OCI-LY3 (cell line): Measurements from ENCODE around the gene LOXHD1.

ENCODE experiments used
- EZH2phosphoT487 ChIP-seq: fragments of 200-600 bp; shearing (Covaris generic); IDR thresholded peaks from 2 replicates; pipeline ENCODE4 v1.6.1; 2018; ENCODE audit warnings: antibody characterized with exemption, mixed run types, low read depth
- TF ChIP-seq, protein P1 (sequence below): fragments of 200-600, 300-600 bp; sonication (generic); IDR thresholded peaks from 2 replicates; pipeline ENCODE4 v1.5.1; 2014; ENCODE audit warnings: antibody characterized with exemption, low read length, low read depth

DNA sequence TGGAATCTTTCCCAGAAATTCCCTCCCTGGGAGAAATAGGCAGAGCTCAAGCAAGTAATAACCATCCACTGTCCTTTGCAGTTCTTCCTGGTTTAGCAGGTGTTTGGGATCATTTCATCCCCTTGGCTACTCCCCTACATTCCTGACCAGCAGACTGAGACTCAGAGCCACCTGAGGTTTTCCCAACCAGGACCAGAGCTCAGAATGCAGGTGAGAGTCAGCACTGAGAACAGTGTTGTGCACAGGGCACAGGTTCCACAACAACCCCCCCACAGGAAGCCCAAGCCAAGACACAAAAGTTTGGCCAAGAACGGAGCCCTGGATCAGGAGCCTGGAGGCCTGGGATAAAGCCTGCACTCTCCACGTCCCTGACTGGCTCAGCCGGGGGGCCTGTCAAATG is 21.0 kb upstream of the LOXHD1 start:
- TF ChIP-seq, protein P1, sequence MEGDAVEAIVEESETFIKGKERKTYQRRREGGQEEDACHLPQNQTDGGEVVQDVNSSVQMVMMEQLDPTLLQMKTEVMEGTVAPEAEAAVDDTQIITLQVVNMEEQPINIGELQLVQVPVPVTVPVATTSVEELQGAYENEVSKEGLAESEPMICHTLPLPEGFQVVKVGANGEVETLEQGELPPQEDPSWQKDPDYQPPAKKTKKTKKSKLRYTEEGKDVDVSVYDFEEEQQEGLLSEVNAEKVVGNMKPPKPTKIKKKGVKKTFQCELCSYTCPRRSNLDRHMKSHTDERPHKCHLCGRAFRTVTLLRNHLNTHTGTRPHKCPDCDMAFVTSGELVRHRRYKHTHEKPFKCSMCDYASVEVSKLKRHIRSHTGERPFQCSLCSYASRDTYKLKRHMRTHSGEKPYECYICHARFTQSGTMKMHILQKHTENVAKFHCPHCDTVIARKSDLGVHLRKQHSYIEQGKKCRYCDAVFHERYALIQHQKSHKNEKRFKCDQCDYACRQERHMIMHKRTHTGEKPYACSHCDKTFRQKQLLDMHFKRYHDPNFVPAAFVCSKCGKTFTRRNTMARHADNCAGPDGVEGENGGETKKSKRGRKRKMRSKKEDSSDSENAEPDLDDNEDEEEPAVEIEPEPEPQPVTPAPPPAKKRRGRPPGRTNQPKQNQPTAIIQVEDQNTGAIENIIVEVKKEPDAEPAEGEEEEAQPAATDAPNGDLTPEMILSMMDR: no peak
- no peak for TF ChIP-seq EZH2phosphoT487
